Neural cell (in vitro differentiated cells): ENCODE data around the gene TFDP2. TPM values are rescaled to one million over a fixed set of nuclear protein-coding genes. Genes with fewer than 3 reads are reported as not detected.
"Not testable (repeated sequence)": the region's sequence is repeated elsewhere in the genome, so short reads cannot be mapped to it uniquely, and the experiment has no call there.

Experiments used
- H2AFZ ChIP-seq: fragments of 200-600, 300-800 bp; sonication (generic), shearing (Covaris generic); 2 replicates; pipeline ENCODE4 v1.6.0; 2014; ENCODE audit warnings: low read depth, mild to moderate bottlenecking, antibody characterized with exemption, low read length, moderate library complexity
- H3F3A ChIP-seq: fragments of 200-600 bp; shearing (Covaris generic); 2 replicates; pipeline ENCODE4 v1.6.1; 2016; ENCODE audit warnings: mild to moderate bottlenecking, moderate library complexity, mixed read lengths, antibody characterized with exemption, low read length; ENCODE audit not compliant: insufficient read depth, poor library complexity, severe bottlenecking
- H3K27ac ChIP-seq: fragments of 200-600, 300-800 bp; sonication (generic), shearing (Covaris generic); 2 replicates; pipeline ENCODE4 v1.5.1; 2014; ENCODE audit warnings: mild to moderate bottlenecking, low read length, moderate library complexity
- H3K27me3 ChIP-seq: fragments of 300-800, 200-600 bp; sonication (generic), shearing (Covaris generic); 2 replicates; pipeline ENCODE4 v1.6.0; 2014; ENCODE audit warnings: mild to moderate bottlenecking, low read depth, low read length, moderate library complexity; ENCODE audit not compliant: insufficient read depth
- H3K36me3 ChIP-seq: fragments of 300-800, 200-600 bp; sonication (generic), shearing (Covaris generic); 2 replicates; pipeline ENCODE4 v1.5.1; 2014; ENCODE audit warnings: mild to moderate bottlenecking, antibody characterized with exemption, low read length, moderate library complexity; ENCODE audit not compliant: insufficient read depth
- H3K4me2 ChIP-seq: fragments of 300-800, 200-600 bp; sonication (generic), shearing (Covaris generic); 2 replicates; pipeline ENCODE4 v1.6.0; 2014; ENCODE audit warnings: mild to moderate bottlenecking, low read length
- H3K4me3 ChIP-seq: fragments of 300-800, 200-600 bp; sonication (generic), shearing (Covaris generic); 2 replicates; pipeline ENCODE4 v1.5.1; 2014; ENCODE audit warnings: mild to moderate bottlenecking, low read length, moderate library complexity
- H3K79me2 ChIP-seq: fragments of 200-600 bp; shearing (Covaris generic); replicated peaks from 2 replicates; pipeline ENCODE4 v1.6.0; 2014; ENCODE audit warnings: mild to moderate bottlenecking, low read length, moderate library complexity; ENCODE audit not compliant: insufficient read depth
- H3K9ac ChIP-seq: fragments of 300-800, 200-600 bp; sonication (generic), shearing (Covaris generic); 2 replicates; pipeline ENCODE4 v1.6.1; 2016; ENCODE audit warnings: mild to moderate bottlenecking, low read length, mixed read lengths
- H3K9me2 ChIP-seq: fragments of 200-600 bp; shearing (Covaris generic); 2 replicates; pipeline ENCODE4 v1.6.1; 2016; ENCODE audit warnings: mild to moderate bottlenecking, low read length, mixed read lengths; ENCODE audit not compliant: insufficient read depth
- H3K9me3 ChIP-seq: fragments of 200-600, 300-800 bp; sonication (generic), shearing (Covaris generic); 2 replicates; pipeline ENCODE4 v1.6.1; 2016; ENCODE audit warnings: mild to moderate bottlenecking, mixed run types, low read length, moderate library complexity, mixed read lengths
- H4K20me1 ChIP-seq: fragments of 200-600 bp; shearing (Covaris generic); 2 replicates; pipeline ENCODE4 v1.6.1; 2016; ENCODE audit warnings: mild to moderate bottlenecking, mixed run types; ENCODE audit not compliant: insufficient read depth
- CTCF ChIP-seq: fragments of 450-650 bp; IDR thresholded peaks from 2 replicates; pipeline ENCODE4 v1.5.1; 2014; ENCODE audit warnings: antibody characterized with exemption, mild to moderate bottlenecking, moderate library complexity; ENCODE audit not compliant: poor library complexity, severe bottlenecking
- EP300 ChIP-seq: fragments of 450-650 bp; conservative IDR thresholded peaks from 2 replicates; pipeline ENCODE4 v1.6.1; 2014; ENCODE audit warnings: antibody characterized with exemption, mild to moderate bottlenecking, moderate library complexity; ENCODE audit not compliant: poor library complexity, severe bottlenecking
- EZH2 ChIP-seq: fragments of 200-600, 300-800 bp; shearing (Covaris generic), sonication (generic); IDR thresholded peaks from 2 replicates; pipeline ENCODE4 v1.6.1; 2014; ENCODE audit warnings: antibody characterized with exemption, low read length, borderline replicate concordance, mild to moderate bottlenecking; ENCODE audit not compliant: insufficient read depth, poor library complexity, severe bottlenecking
- MXI1 ChIP-seq: fragments of 450-650 bp; conservative IDR thresholded peaks from 2 replicates; pipeline ENCODE4 v1.6.1; 2014; ENCODE audit warnings: antibody characterized with exemption, mild to moderate bottlenecking; ENCODE audit not compliant: poor library complexity, severe bottlenecking
- POLR2AphosphoS5 ChIP-seq: IDR thresholded peaks from 2 replicates; pipeline ENCODE4 v1.6.1; 2012
- RAD21 ChIP-seq: fragments of 450-650 bp; conservative IDR thresholded peaks from 2 replicates; pipeline ENCODE4 v1.6.1; 2014; ENCODE audit warnings: antibody characterized with exemption, mild to moderate bottlenecking, moderate library complexity
- REST ChIP-seq: IDR thresholded peaks from 2 replicates; pipeline ENCODE4 v1.6.1; 2012; ENCODE audit warnings: borderline replicate concordance
- SMC3 ChIP-seq: fragments of 450-650 bp; conservative IDR thresholded peaks from 2 replicates; pipeline ENCODE4 v1.6.1; 2014; ENCODE audit warnings: antibody characterized with exemption, mild to moderate bottlenecking, moderate library complexity; ENCODE audit not compliant: poor library complexity
- TAF1 ChIP-seq: IDR thresholded peaks from 2 replicates; pipeline ENCODE4 v1.6.1; 2012; ENCODE audit warnings: low read depth
- polyA plus RNA-seq: library from polyadenylated mRNA; depleted of rRNA; stranded (reverse); fragments of >200 nt; gene quantifications from 2 replicates; pipeline ENCODE4 v1.2.3, GENCODE V29; 2014

The TFDP2 gene
- polyA plus RNA-seq, 1 donor from 2014 or later, result 17.0 TPM

GRCh38 chr3:141928631-141929270 lies 220.6 kb downstream of the TFDP2 start:
- Histone ChIP-seq H3F3A (no peaks in the 10 kb centered on the region), H4K20me1 (no peaks in the 10 kb centered on the region), H3K36me3 (no peaks in the 10 kb centered on the region), H3K4me3 (no peak overlapping the region), H3K27ac (no peak overlapping the region), H2AFZ (no peak overlapping the region), H3K4me2 (no peak overlapping the region), H3K79me2 (no peaks in the 10 kb centered on the region), H3K9me2 (no peaks in the 10 kb centered on the region), H3K27me3 (no peaks in the 10 kb centered on the region), H3K9me3 (no peaks in the 10 kb centered on the region), H3K9ac (no peak overlapping the region)
- TF ChIP-seq REST (no peak), EP300 (no peak), RAD21 (no peak), EZH2 (no peak), POLR2AphosphoS5 (no peak), CTCF (no peak), MXI1 (no peak), TAF1 (no peak), SMC3 (no peak)

GRCh38 chr3:141926929-141927328 lies 222.4 kb downstream of the TFDP2 start:
- no peaks in the 10 kb centered on the region for H4K20me1 ChIP-seq
- peaks cover 5% of the 10 kb centered on the region for H3K36me3 ChIP-seq
- no peaks in the 10 kb centered on the region for H3K9me2 ChIP-seq
- no peaks in the 10 kb centered on the region for H3F3A ChIP-seq
- no peak overlapping the region for H2AFZ ChIP-seq
- H3K9me3 ChIP-seq, result no peaks in the 10 kb centered on the region
- H3K4me2 ChIP-seq, result no peak overlapping the region
- H3K79me2 ChIP-seq, result no peaks in the 10 kb centered on the region
- no peak overlapping the region for H3K27ac ChIP-seq
- no peaks in the 10 kb centered on the region for H3K27me3 ChIP-seq
- TF ChIP-seq TAF1 (no peak), CTCF (no peak), POLR2AphosphoS5 (no peak), EZH2 (no peak), EP300 (no peak), MXI1 (no peak), RAD21 (no peak), SMC3 (no peak), REST (no peak)
- H3K4me3 ChIP-seq, result no peak overlapping the region
- no peak overlapping the region for H3K9ac ChIP-seq

GRCh38 chr3:141925677-141926076 lies 223.7 kb downstream of the TFDP2 start:
- H3K27ac ChIP-seq, H3K27me3 ChIP-seq, H3K9me2 ChIP-seq, H3K4me2 ChIP-seq, H3F3A ChIP-seq, H4K20me1 ChIP-seq, H3K4me3 ChIP-seq, H3K9me3 ChIP-seq, H3K79me2 ChIP-seq, H2AFZ ChIP-seq, H3K9ac ChIP-seq, H3K36me3 ChIP-seq: not testable (repeated sequence)
